B cell (primary cell): ENCODE measurements around the gene HOXD3. TPM values are rescaled to one million over a fixed set of nuclear protein-coding genes. Genes with fewer than 3 reads are reported as not detected.

Experiments used
- ATAC-seq: fragments of 200-7000 bp; cut with Tn5 transposase; one replicate; pipeline ENCODE4 v1.10.0; 2021; ENCODE audit warnings: low read depth, mild to moderate bottlenecking, moderate number of reproducible peaks, moderate library complexity
- CTCF ChIA-PET: fragments of 350-600 bp; sonication (Branson Sonifier 250); formaldehyde crosslinking; loops from one replicate; lab custom pipeline; 2021; ENCODE audit warnings: antibody characterized with exemption, inconsistent platforms; lab: Charles Lee
- POLR2A ChIA-PET: fragments of 350-600 bp; sonication (Branson Sonifier 250); formaldehyde crosslinking; loops from one replicate; lab custom pipeline; 2021; ENCODE audit warnings: antibody characterized with exemption; lab: Charles Lee
- DNase-seq: peaks from one replicate; pipeline ENCODE4 v3.0.0; 2013
- H2AFZ ChIP-seq: 2 replicates; pipeline ENCODE4 v1.6.1; 2012; ENCODE audit warnings: mild to moderate bottlenecking, low read depth, low read length; ENCODE audit not compliant: insufficient read depth, poor library complexity, severe bottlenecking
- H3K27ac ChIP-seq, 2 donors: 1 replicate in 1 of 2; 2 replicates in 1 of 2; pipeline ENCODE4 v1.5.1; 2012 to 2013; ENCODE audit warnings: low read length in 2 of 2, mild to moderate bottlenecking in 2 of 2, moderate library complexity in 1 of 2
- H3K27me3 ChIP-seq, 4 experiments: fragments of 200-600 bp in 1 of 4; sonication (generic) in 1 of 4; replicated peaks in 1 of 4; 1 replicate in 2 of 4; 2 replicates in 2 of 4; pipeline versions ENCODE4 v1.6.1 to v1.7.0; 2013 to 2016; ENCODE audit warnings: low read length in 3 of 4, mild to moderate bottlenecking in 2 of 4, mixed read lengths in 1 of 4, moderate library complexity in 1 of 4; ENCODE audit not compliant: insufficient read depth in 4 of 4, control insufficient read depth in 3 of 4; ENCODE audit errors: control extremely low read depth in 1 of 4
- H3K36me3 ChIP-seq, 2 experiments: replicated peaks in 1 of 2; 1 replicate in 1 of 2; 2 replicates in 1 of 2; pipeline versions ENCODE4 v1.6.1 to v1.7.1; 2013; ENCODE audit warnings: low read length in 1 of 2; ENCODE audit not compliant: insufficient read depth in 2 of 2, control insufficient read depth in 1 of 2; ENCODE audit errors: control extremely low read depth in 1 of 2, extremely low read depth in 1 of 2
- H3K4me1 ChIP-seq, 2 donors: fragments of 200-600 bp in 1 of 2; sonication (generic) in 1 of 2; 1 replicate in 1 of 2; 2 replicates in 1 of 2; pipeline versions ENCODE4 v1.5.1 to v1.6.1; 2013 to 2017; ENCODE audit warnings: low read length in 2 of 2; ENCODE audit not compliant: control insufficient read depth in 2 of 2, insufficient read depth in 2 of 2
- H3K4me2 ChIP-seq: replicated peaks from 2 replicates; pipeline ENCODE3; 2012; ENCODE audit warnings: mild to moderate bottlenecking, low read depth, low read length; ENCODE audit not compliant: poor library complexity, severe bottlenecking
- H3K4me3 ChIP-seq, 5 experiments: fragments of 200-600 bp in 1 of 5; sonication (generic) in 1 of 5; 1 replicate in 3 of 5; 2 replicates in 2 of 5; pipeline versions ENCODE4 v1.5.1 to v1.7.0; 2011 to 2016; ENCODE audit warnings: low read length in 4 of 5, mild to moderate bottlenecking in 4 of 5, low read depth in 2 of 5, control low read depth in 1 of 5, moderate library complexity in 1 of 5; ENCODE audit not compliant: insufficient read depth in 1 of 5; ENCODE audit errors: control extremely low read depth in 1 of 5, extremely low read depth in 1 of 5
- H3K79me2 ChIP-seq: fragments of 200-600 bp; sonication (generic); one replicate; pipeline ENCODE4 v1.6.0; 2016; ENCODE audit warnings: low read length; ENCODE audit not compliant: control insufficient read depth, insufficient read depth
- H3K9ac ChIP-seq: fragments of 200-600 bp; sonication (generic); 2 replicates; pipeline ENCODE4 v1.6.1; 2017; ENCODE audit warnings: mild to moderate bottlenecking, low read length, moderate library complexity
- H3K9me3 ChIP-seq, 3 donors: one replicate each; pipeline versions ENCODE4 v1.6.1 to v1.7.1; 2013; ENCODE audit warnings: low read length in 2 of 3; ENCODE audit not compliant: control insufficient read depth in 2 of 3, insufficient read depth in 1 of 3; ENCODE audit errors: control extremely low read depth in 1 of 3
- H4K20me1 ChIP-seq: 2 replicates; pipeline ENCODE4 v1.6.0; 2012; ENCODE audit warnings: mild to moderate bottlenecking, low read length; ENCODE audit not compliant: insufficient read depth, control insufficient read depth, poor library complexity, severe bottlenecking
- H3K27ac Mint-ChIP-seq: one replicate; pipeline ENCODE4 v1.8.0; 2021; ENCODE audit warnings: mixed read lengths
- H3K27me3 Mint-ChIP-seq: one replicate; pipeline ENCODE4 v1.8.0; 2021; ENCODE audit warnings: mixed read lengths
- H3K4me1 Mint-ChIP-seq: one replicate; pipeline ENCODE4 v1.8.0; 2021; ENCODE audit warnings: mixed read lengths
- H3K4me3 Mint-ChIP-seq: one replicate; pipeline ENCODE4 v1.8.0; 2021; ENCODE audit warnings: mixed read lengths
- H3K9me3 Mint-ChIP-seq: one replicate; pipeline ENCODE4 v1.8.0; 2022; ENCODE audit warnings: mixed read lengths; ENCODE audit not compliant: insufficient read depth
- CTCF ChIP-seq: fragments of 200-600 bp; IDR thresholded peaks from one replicate; pipeline ENCODE4 v1.8.0; 2022; ENCODE audit warnings: antibody characterized with exemption, mild to moderate bottlenecking
- EZH2 ChIP-seq: IDR thresholded peaks from 2 replicates; pipeline ENCODE4 v1.6.1; 2012; ENCODE audit warnings: borderline replicate concordance, low read depth, mild to moderate bottlenecking, moderate library complexity, low read length; ENCODE audit not compliant: insufficient read depth, poor library complexity, severe bottlenecking
- WGBS: methylation state at CpG from one replicate; pipeline ENCODE4 v1.1.5; 2013; ENCODE audit warnings: missing lambda C conversion rate; ENCODE audit not compliant: insufficient coverage; 5-methylcytosine and 5-hydroxymethylcytosine counted together
- intact Hi-C: fragments of 100-400 bp; cut with micrococcal nuclease; formaldehyde crosslinking; loops from one replicate; pipeline ENCODE4 v1.10.0; 2022
- polyA plus RNA-seq: library from polyadenylated mRNA; depleted of rRNA; stranded (reverse); fragments of >200 nt; gene quantifications from 2 replicates; pipeline ENCODE4 v1.2.3, GENCODE V29; 2012
- total RNA-seq, 2 donors: library from RNA; stranded (reverse); fragments of 120-200 nt in 1 of 2; gene quantifications; 1 replicate in 1 of 2; 2 replicates in 1 of 2; pipeline versions ENCODE4 v1.2.3 to v1.2.4, GENCODE V29; 2013 to 2022

HOXD3 gene
- total and polyA plus RNA-seq, 2 donors (not counting 1 experiment from before 2014, with no cell fraction given) = not detected

GRCh38 chr2:176181551-176181950 is 24.4 kb downstream of the HOXD3 start:
- no peaks in the 10 kb centered on the region for H3K79me2 ChIP-seq
- no peak overlapping the region for H3K27ac ChIP-seq
- peaks cover 76% of the 10 kb centered on the region for H3K27me3 Mint-ChIP-seq
- 40% methylated on average over 1 of the region's 3 CpGs for WGBS
- peaks cover 0 to 52% (median 42%) of the 10 kb centered on the region in 4 experiments for H3K27me3 ChIP-seq
- no peak for DNase-seq
- H3K9ac ChIP-seq = no peak overlapping the region
- H3K4me3 Mint-ChIP-seq = no peak overlapping the region
- peaks cover 9% of the 10 kb centered on the region for H3K4me1 Mint-ChIP-seq
- no peak overlapping the region for H3K4me3 ChIP-seq
- no peak overlapping the region for H2AFZ ChIP-seq
- ChIA-PET POLR2A (no interaction called here), CTCF (no interaction called here)
- ATAC-seq = no peak
- H3K27ac Mint-ChIP-seq = no peak overlapping the region
- TF ChIP-seq EZH2 = no peak
- TF ChIP-seq CTCF = no peak
- H3K36me3 ChIP-seq = no peaks in the 10 kb centered on the region
- H3K4me1 ChIP-seq = peaks cover 4 to 7% of the 10 kb centered on the region in 2 donors
- no peak overlapping the region for H3K4me2 ChIP-seq
- no peaks in the 10 kb centered on the region for H3K9me3 Mint-ChIP-seq
- H4K20me1 ChIP-seq = no peaks in the 10 kb centered on the region
- intact Hi-C loops = no loop called here
- H3K9me3 ChIP-seq = no peaks in the 10 kb centered on the region

- Mint-ChIP-seq H3K4me1 (peaks cover 11% of the 10 kb centered on the region), H3K9me3 (no peaks in the 10 kb centered on the region), H3K4me3 (no peak overlapping the region), H3K27ac (no peak overlapping the region), H3K27me3 (peaks cover 74% of the 10 kb centered on the region)
- H2AFZ ChIP-seq = no peak overlapping the region
- no peak for ATAC-seq
- H3K9ac ChIP-seq = no peak overlapping the region
- 86% methylated on average over 2 of the region's 3 CpGs for WGBS
- ChIA-PET POLR2A (no interaction called here), CTCF (no interaction called here)
- DNase-seq = no peak
- H3K36me3 ChIP-seq = no peaks in the 10 kb centered on the region
- no peak overlapping the region for H3K4me2 ChIP-seq
- no peaks in the 10 kb centered on the region for H4K20me1 ChIP-seq
- peaks cover 5 to 16% of the 10 kb centered on the region in 2 donors for H3K4me1 ChIP-seq
- no peak overlapping the region for H3K4me3 ChIP-seq
- no peak for TF ChIP-seq CTCF
- no peak for TF ChIP-seq EZH2
- intact Hi-C loops = no loop called here
- H3K79me2 ChIP-seq = no peaks in the 10 kb centered on the region
- no peak overlapping the region for H3K27ac ChIP-seq
- peaks cover 0 to 48% (median 40%) of the 10 kb centered on the region in 4 experiments for H3K27me3 ChIP-seq
- no peaks in the 10 kb centered on the region for H3K9me3 ChIP-seq
Observed at GRCh38 chr2:176182671-176183070, 25.6 kb downstream of the HOXD3 start.
